Type B pancreatic cell (in vitro differentiated cells): Measurements from ENCODE around the gene SDK2. TPM values are rescaled to one million over a fixed set of nuclear protein-coding genes. Genes with fewer than 3 reads are reported as not detected.

Experiments
- DNase-seq: peaks from one replicate; pipeline ENCODE4 v3.0.0; 2021; ENCODE audit warnings: mixed read lengths; ENCODE audit not compliant: unreplicated experiment; ENCODE audit errors: extremely low spot score
- H3K27ac Mint-ChIP-seq: 2 replicates; pipeline ENCODE4 v1.8.0; 2021; ENCODE audit warnings: mild to moderate bottlenecking, mixed read lengths
- H3K27me3 Mint-ChIP-seq: 2 replicates; pipeline ENCODE4 v1.8.0; 2021; ENCODE audit warnings: mixed read lengths
- H3K36me3 Mint-ChIP-seq: 2 replicates; pipeline ENCODE4 v1.8.0; 2021; ENCODE audit warnings: mixed read lengths
- H3K4me1 Mint-ChIP-seq: one replicate; pipeline ENCODE4 v1.8.0; 2021; ENCODE audit warnings: mixed read lengths; ENCODE audit not compliant: unreplicated experiment
- H3K4me3 Mint-ChIP-seq: 2 replicates; pipeline ENCODE4 v1.8.0; 2021; ENCODE audit warnings: mild to moderate bottlenecking, mixed read lengths
- H3K9me3 Mint-ChIP-seq: 2 replicates; pipeline ENCODE4 v1.8.0; 2021; ENCODE audit warnings: mixed read lengths
- total RNA-seq: library from RNA; stranded (reverse); gene quantifications from 2 replicates; pipeline ENCODE4 v1.2.1, GENCODE V29; 2021; ENCODE audit warnings: low replicate concordance
- TF ChIP-seq, protein P1 (sequence below): fragments of 200-600 bp; sonication (generic); conservative IDR thresholded peaks from 2 replicates; pipeline ENCODE4 v1.5.0; 2021; ENCODE audit warnings: antibody characterized with exemption, mild to moderate bottlenecking

Gene SDK2
- total RNA-seq, 1 donor from 2014 or later = 47.3 TPM

DNA sequence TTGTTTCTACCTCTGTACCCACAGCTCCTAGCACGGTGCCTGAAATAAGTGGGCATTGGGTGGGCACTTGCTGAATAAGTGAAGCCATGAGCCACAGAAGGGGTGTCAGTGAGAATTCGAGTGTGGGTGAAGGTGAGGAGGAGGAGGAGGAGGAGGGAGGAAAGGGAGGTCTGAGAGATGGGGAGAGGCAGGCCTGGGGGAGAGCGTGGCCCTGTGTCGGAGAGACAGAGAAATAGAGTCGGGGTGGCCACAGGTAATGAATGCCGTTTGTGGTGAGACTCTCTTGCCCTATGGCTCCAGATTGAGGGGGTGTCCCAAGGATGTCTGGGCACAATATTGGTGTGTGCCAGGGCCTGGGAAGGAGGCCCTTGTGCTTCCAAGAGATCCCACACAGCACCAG is 49.2 kb downstream of the SDK2 start:
- TF ChIP-seq, protein P1, sequence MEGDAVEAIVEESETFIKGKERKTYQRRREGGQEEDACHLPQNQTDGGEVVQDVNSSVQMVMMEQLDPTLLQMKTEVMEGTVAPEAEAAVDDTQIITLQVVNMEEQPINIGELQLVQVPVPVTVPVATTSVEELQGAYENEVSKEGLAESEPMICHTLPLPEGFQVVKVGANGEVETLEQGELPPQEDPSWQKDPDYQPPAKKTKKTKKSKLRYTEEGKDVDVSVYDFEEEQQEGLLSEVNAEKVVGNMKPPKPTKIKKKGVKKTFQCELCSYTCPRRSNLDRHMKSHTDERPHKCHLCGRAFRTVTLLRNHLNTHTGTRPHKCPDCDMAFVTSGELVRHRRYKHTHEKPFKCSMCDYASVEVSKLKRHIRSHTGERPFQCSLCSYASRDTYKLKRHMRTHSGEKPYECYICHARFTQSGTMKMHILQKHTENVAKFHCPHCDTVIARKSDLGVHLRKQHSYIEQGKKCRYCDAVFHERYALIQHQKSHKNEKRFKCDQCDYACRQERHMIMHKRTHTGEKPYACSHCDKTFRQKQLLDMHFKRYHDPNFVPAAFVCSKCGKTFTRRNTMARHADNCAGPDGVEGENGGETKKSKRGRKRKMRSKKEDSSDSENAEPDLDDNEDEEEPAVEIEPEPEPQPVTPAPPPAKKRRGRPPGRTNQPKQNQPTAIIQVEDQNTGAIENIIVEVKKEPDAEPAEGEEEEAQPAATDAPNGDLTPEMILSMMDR = no peak
- Mint-ChIP-seq H3K9me3 (no peaks in the 10 kb centered on the region), H3K36me3 (peaks cover 4% of the 10 kb centered on the region), H3K4me1 (peaks cover 19% of the 10 kb centered on the region), H3K4me3 (no peak overlapping the region), H3K27me3 (peaks cover 3% of the 10 kb centered on the region), H3K27ac (no peak overlapping the region)
- DNase-seq = no peak

DNA sequence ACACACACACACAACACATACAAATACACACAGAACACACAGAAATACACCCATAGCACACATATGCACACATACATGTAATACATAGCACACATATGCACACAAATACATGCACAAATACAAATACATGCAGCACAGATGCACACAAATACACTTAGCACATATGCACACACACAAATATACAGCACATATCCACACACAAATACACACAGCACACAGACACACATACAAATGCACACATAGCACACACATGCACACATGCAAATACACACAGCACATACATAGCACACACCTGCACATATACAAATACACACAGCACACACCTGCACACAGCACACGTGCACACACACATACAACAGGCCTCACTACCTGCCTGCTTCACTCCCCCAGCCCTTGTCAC is 49.6 kb downstream of the SDK2 start:
- Mint-ChIP-seq H3K27me3 (peaks cover 3% of the 10 kb centered on the region), H3K4me1 (peaks cover 15% of the 10 kb centered on the region), H3K36me3 (peaks cover 4% of the 10 kb centered on the region), H3K9me3 (no peaks in the 10 kb centered on the region), H3K27ac (no peak overlapping the region), H3K4me3 (no peak overlapping the region)
- no peak for DNase-seq
- TF ChIP-seq, protein P1 = no peak

DNA sequence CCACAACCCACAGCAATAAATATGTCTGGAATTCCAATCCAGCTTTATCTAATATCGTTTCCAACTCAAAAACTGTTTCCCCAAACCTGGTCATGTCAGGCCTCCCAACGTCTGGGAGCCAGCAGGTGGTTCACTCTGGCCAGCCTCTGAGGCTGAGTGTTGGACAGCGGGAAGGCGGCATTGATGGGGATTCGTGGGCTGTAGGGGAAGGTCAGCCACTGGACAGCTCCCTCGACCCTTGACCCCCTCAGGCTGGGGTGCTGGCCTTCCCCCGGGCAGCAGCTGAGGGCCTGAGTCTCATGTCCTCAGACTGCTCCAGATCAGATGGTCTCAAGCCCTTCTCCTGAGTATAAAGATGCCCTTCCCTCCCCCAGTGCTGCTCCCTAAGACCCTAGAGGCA is 50.2 kb downstream of the SDK2 start:
- Mint-ChIP-seq H3K4me3 (no peak overlapping the region), H3K9me3 (no peaks in the 10 kb centered on the region), H3K27ac (no peak overlapping the region), H3K4me1 (peaks cover 15% of the 10 kb centered on the region), H3K27me3 (peaks cover 5% of the 10 kb centered on the region), H3K36me3 (peaks cover 4% of the 10 kb centered on the region)
- DNase-seq = no peak
- TF ChIP-seq, protein P1 = no peak

DNA sequence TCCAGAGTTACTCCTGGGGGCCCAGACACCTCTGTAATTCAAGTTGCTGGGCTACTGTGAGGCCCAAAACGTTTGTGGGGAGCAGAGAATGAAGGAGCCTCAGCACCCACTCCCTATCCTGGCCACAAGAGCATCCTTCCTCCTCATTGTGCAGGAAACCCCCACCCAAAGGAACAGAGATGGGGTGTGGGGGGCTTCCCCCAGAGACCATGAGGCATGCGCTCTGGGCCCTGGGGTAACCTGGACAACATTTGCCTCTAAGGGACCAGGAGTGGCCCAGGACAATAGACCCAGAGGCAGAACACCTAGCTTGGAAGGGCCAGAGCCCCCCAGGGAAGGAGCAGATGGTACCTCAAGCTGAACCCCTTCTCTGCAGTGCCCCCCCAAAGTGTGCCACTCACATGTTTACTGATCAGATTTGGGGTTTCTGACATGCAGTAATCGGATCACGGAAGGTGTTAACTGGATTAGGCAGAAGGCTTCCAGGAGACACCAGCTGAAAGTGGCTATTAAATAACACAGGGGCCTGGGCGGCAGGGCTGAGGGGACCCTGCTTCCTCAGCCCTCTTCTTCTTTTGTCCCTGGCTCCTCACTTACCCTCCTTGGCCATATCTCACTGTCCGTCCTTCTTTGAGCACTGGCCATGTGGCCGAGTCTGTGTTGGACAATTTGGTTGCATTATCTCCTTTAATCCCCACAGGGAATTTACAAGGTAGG is 50.8 kb downstream of the SDK2 start:
- peaks cover 7% of the 10 kb centered on the region for H3K27me3 Mint-ChIP-seq
- peaks cover 16% of the 10 kb centered on the region for H3K4me1 Mint-ChIP-seq
- no peaks in the 10 kb centered on the region for H3K9me3 Mint-ChIP-seq
- no peak for DNase-seq
- peaks cover 4% of the 10 kb centered on the region for H3K36me3 Mint-ChIP-seq
- no peak overlapping the region for H3K27ac Mint-ChIP-seq
- TF ChIP-seq, protein P1 = no peak
- H3K4me3 Mint-ChIP-seq = no peak overlapping the region

DNA sequence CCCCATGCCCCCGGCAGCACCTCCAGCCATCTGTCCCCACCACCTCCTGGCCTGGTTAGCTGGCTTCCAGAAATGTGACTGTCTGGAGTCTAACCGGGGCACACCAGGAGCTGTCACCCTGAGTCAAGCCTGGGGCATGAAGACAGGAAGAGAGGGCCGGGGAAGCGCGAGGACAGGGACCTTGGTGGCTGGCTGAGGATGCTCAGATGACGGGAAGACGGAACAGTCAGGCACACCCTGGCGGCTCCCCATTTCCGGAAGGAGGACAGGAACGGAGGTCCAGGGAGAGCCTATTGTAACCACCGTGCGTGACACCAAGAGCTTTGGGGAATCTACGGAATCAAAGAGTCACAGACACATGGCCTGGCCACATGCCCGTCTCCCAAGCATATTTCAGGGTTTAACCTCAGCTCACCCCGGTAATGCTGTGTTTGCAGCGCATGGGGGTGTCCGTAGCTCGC is 51.7 kb downstream of the SDK2 start:
- peaks cover 9% of the 10 kb centered on the region for H3K27me3 Mint-ChIP-seq
- H3K4me1 Mint-ChIP-seq = peaks cover 20% of the 10 kb centered on the region
- TF ChIP-seq, protein P1 = no peak
- no peak overlapping the region for H3K4me3 Mint-ChIP-seq
- H3K27ac Mint-ChIP-seq = no peak overlapping the region
- no peak for DNase-seq
- H3K36me3 Mint-ChIP-seq = peaks cover 4% of the 10 kb centered on the region
- H3K9me3 Mint-ChIP-seq = no peaks in the 10 kb centered on the region
